ENCODE results near the gene MGA.

DNA sequence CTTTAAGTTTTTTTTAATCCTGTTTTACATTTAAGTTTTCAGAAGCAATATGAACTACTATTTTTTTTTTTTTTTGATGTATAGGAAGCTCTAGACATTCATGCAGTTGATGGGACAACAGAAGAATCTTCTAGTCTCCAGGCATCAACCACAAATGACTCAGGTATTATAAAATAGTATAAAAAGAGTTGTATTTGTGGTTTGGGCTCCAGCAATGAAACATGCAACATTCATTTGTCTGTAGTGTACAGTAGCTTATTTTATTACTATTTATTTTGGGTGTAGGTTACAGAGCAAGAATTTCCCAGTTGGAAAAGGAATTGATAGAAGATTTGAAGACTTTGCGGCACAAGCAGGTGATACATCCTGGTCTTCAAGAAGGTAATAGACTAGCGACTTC, 38.6 kb downstream of the MGA start:
- TF ChIP-seq, protein P1, sequence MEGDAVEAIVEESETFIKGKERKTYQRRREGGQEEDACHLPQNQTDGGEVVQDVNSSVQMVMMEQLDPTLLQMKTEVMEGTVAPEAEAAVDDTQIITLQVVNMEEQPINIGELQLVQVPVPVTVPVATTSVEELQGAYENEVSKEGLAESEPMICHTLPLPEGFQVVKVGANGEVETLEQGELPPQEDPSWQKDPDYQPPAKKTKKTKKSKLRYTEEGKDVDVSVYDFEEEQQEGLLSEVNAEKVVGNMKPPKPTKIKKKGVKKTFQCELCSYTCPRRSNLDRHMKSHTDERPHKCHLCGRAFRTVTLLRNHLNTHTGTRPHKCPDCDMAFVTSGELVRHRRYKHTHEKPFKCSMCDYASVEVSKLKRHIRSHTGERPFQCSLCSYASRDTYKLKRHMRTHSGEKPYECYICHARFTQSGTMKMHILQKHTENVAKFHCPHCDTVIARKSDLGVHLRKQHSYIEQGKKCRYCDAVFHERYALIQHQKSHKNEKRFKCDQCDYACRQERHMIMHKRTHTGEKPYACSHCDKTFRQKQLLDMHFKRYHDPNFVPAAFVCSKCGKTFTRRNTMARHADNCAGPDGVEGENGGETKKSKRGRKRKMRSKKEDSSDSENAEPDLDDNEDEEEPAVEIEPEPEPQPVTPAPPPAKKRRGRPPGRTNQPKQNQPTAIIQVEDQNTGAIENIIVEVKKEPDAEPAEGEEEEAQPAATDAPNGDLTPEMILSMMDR (IDR thresholded peaks at IDR 0.05) = no peak
- TF ChIP-seq POLR2A (IDR thresholded peaks at IDR 0.05) (no peak), POLR2AphosphoS5 (IDR thresholded peaks at IDR 0.05) (no peak)

Data from breast epithelium (tissue), 3 donors.